K562 (cell line): ENCODE results near the gene APLF. TPM values are rescaled to one million over a fixed set of nuclear protein-coding genes. Genes with fewer than 3 reads are reported as not detected.
"Not testable (repeated sequence)": the region's sequence is repeated elsewhere in the genome, so short reads cannot be mapped to it uniquely, and the experiment has no call there.

Experiments used
- ATAC-seq: fragments of 200-7000 bp; cut with Tn5 transposase; 3 replicates; pipeline ENCODE4 v1.9.1; 2020; ENCODE audit warnings: moderate library complexity
- BruUV-seq: library from RNA; stranded (reverse); fragments of 400-500 nt; replicated peaks from 2 replicates; lab custom pipeline; 2021; lab: Mats Ljungman, UMichigan
- CTCF ChIA-PET: fragments of 300-600 bp; formaldehyde crosslinking; extraction: SDS; loops from one replicate; lab custom pipeline; 2021; ENCODE audit warnings: low intra/inter-chr PET ratio; lab: Yijun Ruan, JAX
- POLR2A ChIA-PET: fragments of 300-600, 350-650 bp; sonication (Branson Sonifier 250); formaldehyde crosslinking; extraction: SDS; loops from one replicate; lab custom pipeline; 2021; ENCODE audit warnings: antibody characterized with exemption, inconsistent platforms; lab: Yijun Ruan, JAX
- DNase-seq, 4 experiments: peaks; one replicate each; pipeline versions ENCODE4 v3.0.0 to v3.0.0-alpha.2; 2011 to 2018; ENCODE audit warnings: low spot score in 3 of 4, mixed read lengths in 3 of 4; ENCODE audit errors: extremely low read depth in 1 of 4
- FAIRE-seq: peaks from 2 replicates; lab custom pipeline; 2011; peaks lifted over from hg19 to GRCh38; lab: Jason Lieb, UNC
- H2AFZ ChIP-seq: 2 replicates; pipeline ENCODE4 v1.6.0; 2011; ENCODE audit warnings: low read depth, low read length, control low read depth, inconsistent platforms
- H3K27ac ChIP-seq: fragments of 200-600 bp; 3 replicates; pipeline ENCODE4 v1.8.0; 2011; ENCODE audit warnings: low read depth, mild to moderate bottlenecking, control low read depth, inconsistent platforms, low read length, moderate library complexity, mixed read lengths; ENCODE audit errors: extremely low read depth
- H3K27me3 ChIP-seq, 2 experiments: fragments of 300-600 bp in 1 of 2; 2 replicates in 1 of 2; 3 replicates in 1 of 2; pipeline versions ENCODE4 v1.6.0 to v1.8.0; 2011; ENCODE audit warnings: inconsistent platforms in 2 of 2, low read length in 2 of 2, mild to moderate bottlenecking in 1 of 2, mixed read lengths in 1 of 2, moderate library complexity in 1 of 2; ENCODE audit not compliant: control insufficient read depth in 2 of 2, insufficient read depth in 2 of 2
- H3K36me3 ChIP-seq: fragments of 300-600 bp; 3 replicates; pipeline ENCODE4 v1.8.0; 2011; ENCODE audit warnings: mild to moderate bottlenecking, low read length, inconsistent platforms; ENCODE audit not compliant: control insufficient read depth, insufficient read depth
- H3K4me1 ChIP-seq, 2 experiments: fragments of 200-600 bp in 1 of 2; replicated peaks in 1 of 2; 2 replicates in 1 of 2; 3 replicates in 1 of 2; pipeline versions ENCODE4 v1.5.1 to v1.8.0; 2011; ENCODE audit warnings: inconsistent platforms in 2 of 2, low read length in 2 of 2, mild to moderate bottlenecking in 1 of 2, mixed read lengths in 1 of 2, moderate library complexity in 1 of 2; ENCODE audit not compliant: control insufficient read depth in 2 of 2, insufficient read depth in 2 of 2
- H3K4me2 ChIP-seq: 2 replicates; pipeline ENCODE4 v1.6.1; 2011; ENCODE audit warnings: low read length, control low read depth, inconsistent platforms, mixed read lengths; ENCODE audit not compliant: insufficient read depth
- H3K4me3 ChIP-seq: fragments of 200-600 bp; sonication (generic), shearing (Covaris generic); 2 replicates; pipeline ENCODE4 v1.5.1; 2016; ENCODE audit warnings: control low read depth, inconsistent platforms
- H3K79me2 ChIP-seq: fragments of 200-600 bp; 3 replicates; pipeline ENCODE4 v1.8.0; 2011; ENCODE audit warnings: low read length, inconsistent platforms; ENCODE audit not compliant: control insufficient read depth, insufficient read depth
- H3K9ac ChIP-seq, 2 experiments: 2 replicates each; pipeline versions ENCODE4 v1.6.0 to v1.6.1; 2011; ENCODE audit warnings: low read depth in 2 of 2, low read length in 2 of 2, control low read depth in 1 of 2, inconsistent platforms in 1 of 2, mild to moderate bottlenecking in 1 of 2, mixed read lengths in 1 of 2; ENCODE audit not compliant: insufficient read depth in 1 of 2
- H3K9me1 ChIP-seq: one replicate; pipeline ENCODE4 v1.6.0; 2011; ENCODE audit warnings: inconsistent platforms, mild to moderate bottlenecking, low read length, moderate library complexity; ENCODE audit not compliant: control insufficient read depth, insufficient read depth
- H3K9me3 ChIP-seq: replicated peaks from 2 replicates; pipeline ENCODE4 v1.5.1; 2011; ENCODE audit warnings: low read depth, low read length, inconsistent platforms; ENCODE audit not compliant: control insufficient read depth, insufficient read depth
- H4K20me1 ChIP-seq: replicated peaks from 2 replicates; pipeline ENCODE4 v1.6.1; 2011; ENCODE audit warnings: low read length, inconsistent platforms, mixed read lengths; ENCODE audit not compliant: control insufficient read depth, insufficient read depth
- EZH2 ChIP-seq: IDR thresholded peaks from 2 replicates; pipeline ENCODE4 v1.6.1; 2012; ENCODE audit warnings: low read depth, mild to moderate bottlenecking, inconsistent platforms, low read length, borderline replicate concordance
- MTF1 ChIP-seq: fragments of 250-450 bp; sonication (Bioruptor Pico); IDR thresholded peaks from 2 replicates; pipeline ENCODE4 v1.9.0; 2021; ENCODE audit warnings: moderate library complexity, mild to moderate bottlenecking, inconsistent platforms, borderline replicate concordance
- PHTF2 ChIP-seq: fragments of 250-450 bp; sonication (Bioruptor Pico); IDR thresholded peaks from 2 replicates; pipeline ENCODE4 v1.5.0; 2021; ENCODE audit warnings: mild to moderate bottlenecking
- WGBS: fragments of 100-300 bp; shearing (Covaris generic); methylation state at CpG from one replicate; pipeline ENCODE4 v1.1.6; 2016; ENCODE audit warnings: low coverage, mixed read lengths; ENCODE audit not compliant: insufficient coverage; ENCODE audit errors: missing lambda C conversion rate; 5-methylcytosine and 5-hydroxymethylcytosine counted together
- in situ Hi-C: fragments of 300-500 bp; cut with MboI; formaldehyde crosslinking; loops from 4 replicates; pipeline ENCODE4 v1.15.0; 2018; ENCODE audit warnings: inconsistent platforms, mixed read lengths
- intact Hi-C: fragments of 100-400 bp; cut with micrococcal nuclease; formaldehyde crosslinking; loops from 2 replicates; pipeline ENCODE4 v1.14.2; 2022
- polyA plus RNA-seq, 8 experiments: library from polyadenylated mRNA; depleted of rRNA in 4 of 8; stranded (reverse) in 5 of 8; unstranded in 3 of 8; fragments of >200 nt; fragmentation: Nextera tagmentation in 2 of 8; fragmentation: Illumina TruSeq in 1 of 8; extraction: Ambion mirVana in 2 of 8; extraction: Trizol in 1 of 8; gene quantifications; 2 replicates each; pipeline versions ENCODE4 v1.2.1 to v1.2.3, GENCODE V29; 2011 to 2014; ENCODE audit warnings: inconsistent platforms in 1 of 8, missing spikeins in 1 of 8
- total RNA-seq, 7 experiments: library from RNA; depleted of rRNA in 6 of 7; stranded (reverse); fragments of >200 nt in 6 of 7; fragmentation: Illumina TruSeq in 2 of 7; extraction: Trizol in 2 of 7; gene quantifications; 2 replicates each; pipeline versions ENCODE4 v1.2.1 to v1.2.3, GENCODE V29; 2011 to 2021; ENCODE audit warnings: low replicate concordance in 1 of 7

Gene APLF
- total and polyA plus RNA-seq, 9 of the 15 experiments (the other 6 are each of a cell fraction or from before 2014, with no cell fraction given): 0.07 to 1.1 (median 0.71) TPM

GRCh38 chr2:68521037-68521436 is 53.7 kb downstream of the APLF start (continued):
- no peak for TF ChIP-seq PHTF2
- TF ChIP-seq MTF1 (CRISPR knock-in tag): no peak
- no peak for TF ChIP-seq EZH2
- TF ChIP-seq, all 486 proteins: peak for 0

- WGBS: 56% methylated on average over 3 of the region's 16 CpGs
- H3K4me2 ChIP-seq, H3K4me3 ChIP-seq, DNase-seq, CTCF ChIA-PET, BruUV-seq, H2AFZ ChIP-seq, H3K27ac ChIP-seq, H3K9me1 ChIP-seq, intact Hi-C loops, H3K36me3 ChIP-seq, H3K4me1 ChIP-seq, H3K9ac ChIP-seq, FAIRE-seq, in situ Hi-C loops, H4K20me1 ChIP-seq, H3K79me2 ChIP-seq, POLR2A ChIA-PET, H3K27me3 ChIP-seq, H3K9me3 ChIP-seq, ATAC-seq: not testable (repeated sequence)
Observed at GRCh38 chr2:68526943-68527342, 59.6 kb downstream of the APLF start.

- H3K36me3 ChIP-seq, POLR2A ChIA-PET, BruUV-seq, H3K9me3 ChIP-seq, H2AFZ ChIP-seq, H3K9ac ChIP-seq, DNase-seq, in situ Hi-C loops, H3K27ac ChIP-seq, H3K79me2 ChIP-seq, CTCF ChIA-PET, FAIRE-seq, H3K4me2 ChIP-seq, intact Hi-C loops, H3K4me1 ChIP-seq, ATAC-seq, H3K9me1 ChIP-seq, H4K20me1 ChIP-seq, H3K4me3 ChIP-seq, H3K27me3 ChIP-seq: not testable (repeated sequence)
- 59% methylated on average over 21 of the region's 38 CpGs for WGBS
Observed at GRCh38 chr2:68527343-68528081, 60.1 kb downstream of the APLF start.

GRCh38 chr2:68529156-68529555 is 61.8 kb downstream of the APLF start:
- H3K9me3 ChIP-seq, ATAC-seq, H3K4me1 ChIP-seq, H3K27me3 ChIP-seq, H3K27ac ChIP-seq, H4K20me1 ChIP-seq, FAIRE-seq, H3K4me3 ChIP-seq, BruUV-seq, H3K36me3 ChIP-seq, H3K4me2 ChIP-seq, in situ Hi-C loops, H2AFZ ChIP-seq, H3K9me1 ChIP-seq, POLR2A ChIA-PET, intact Hi-C loops, DNase-seq, H3K79me2 ChIP-seq, H3K9ac ChIP-seq, CTCF ChIA-PET: not testable (repeated sequence)
- 65% methylated on average over 13 of the region's 16 CpGs for WGBS
